Measurements from ENCODE around the gene COPS2. TPM values are rescaled to one million over a fixed set of nuclear protein-coding genes. Genes with fewer than 3 reads are reported as not detected.

Gene COPS2
- total and polyA plus RNA-seq, 9 of the 15 experiments (the other 6 are each of a cell fraction or from before 2014, with no cell fraction given), result 66.4 to 154 (median 117) TPM

- TF ChIP-seq, protein P1, sequence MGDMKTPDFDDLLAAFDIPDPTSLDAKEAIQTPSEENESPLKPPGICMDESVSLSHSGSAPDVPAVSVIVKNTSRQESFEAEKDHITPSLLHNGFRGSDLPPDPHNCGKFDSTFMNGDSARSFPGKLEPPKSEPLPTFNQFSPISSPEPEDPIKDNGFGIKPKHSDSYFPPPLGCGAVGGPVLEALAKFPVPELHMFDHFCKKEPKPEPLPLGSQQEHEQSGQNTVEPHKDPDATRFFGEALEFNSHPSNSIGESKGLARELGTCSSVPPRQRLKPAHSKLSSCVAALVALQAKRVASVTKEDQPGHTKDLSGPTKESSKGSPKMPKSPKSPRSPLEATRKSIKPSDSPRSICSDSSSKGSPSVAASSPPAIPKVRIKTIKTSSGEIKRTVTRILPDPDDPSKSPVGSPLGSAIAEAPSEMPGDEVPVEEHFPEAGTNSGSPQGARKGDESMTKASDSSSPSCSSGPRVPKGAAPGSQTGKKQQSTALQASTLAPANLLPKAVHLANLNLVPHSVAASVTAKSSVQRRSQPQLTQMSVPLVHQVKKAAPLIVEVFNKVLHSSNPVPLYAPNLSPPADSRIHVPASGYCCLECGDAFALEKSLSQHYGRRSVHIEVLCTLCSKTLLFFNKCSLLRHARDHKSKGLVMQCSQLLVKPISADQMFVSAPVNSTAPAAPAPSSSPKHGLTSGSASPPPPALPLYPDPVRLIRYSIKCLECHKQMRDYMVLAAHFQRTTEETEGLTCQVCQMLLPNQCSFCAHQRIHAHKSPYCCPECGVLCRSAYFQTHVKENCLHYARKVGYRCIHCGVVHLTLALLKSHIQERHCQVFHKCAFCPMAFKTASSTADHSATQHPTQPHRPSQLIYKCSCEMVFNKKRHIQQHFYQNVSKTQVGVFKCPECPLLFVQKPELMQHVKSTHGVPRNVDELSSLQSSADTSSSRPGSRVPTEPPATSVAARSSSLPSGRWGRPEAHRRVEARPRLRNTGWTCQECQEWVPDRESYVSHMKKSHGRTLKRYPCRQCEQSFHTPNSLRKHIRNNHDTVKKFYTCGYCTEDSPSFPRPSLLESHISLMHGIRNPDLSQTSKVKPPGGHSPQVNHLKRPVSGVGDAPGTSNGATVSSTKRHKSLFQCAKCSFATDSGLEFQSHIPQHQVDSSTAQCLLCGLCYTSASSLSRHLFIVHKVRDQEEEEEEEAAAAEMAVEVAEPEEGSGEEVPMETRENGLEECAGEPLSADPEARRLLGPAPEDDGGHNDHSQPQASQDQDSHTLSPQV (IDR thresholded peaks at IDR 0.05), result peak; percentile 67; the same call in 1 of the 2 replicates
- 0 out of 2 replicates have a peak, but pooled peaks have one; percentile 11 for TF ChIP-seq NFIC (IDR thresholded peaks at IDR 0.05)
- no peak for TF ChIP-seq MIER1 (IDR thresholded peaks at IDR 0.05; ENCODE audit: low read depth)
- no peak for TF ChIP-seq POLR2H (tag; IDR thresholded peaks at IDR 0.05; ENCODE audit: low read depth)
- no peak for TF ChIP-seq SMARCC2 (IDR thresholded peaks at IDR 0.05; ENCODE audit: low read depth)
- TF ChIP-seq, protein P2, sequence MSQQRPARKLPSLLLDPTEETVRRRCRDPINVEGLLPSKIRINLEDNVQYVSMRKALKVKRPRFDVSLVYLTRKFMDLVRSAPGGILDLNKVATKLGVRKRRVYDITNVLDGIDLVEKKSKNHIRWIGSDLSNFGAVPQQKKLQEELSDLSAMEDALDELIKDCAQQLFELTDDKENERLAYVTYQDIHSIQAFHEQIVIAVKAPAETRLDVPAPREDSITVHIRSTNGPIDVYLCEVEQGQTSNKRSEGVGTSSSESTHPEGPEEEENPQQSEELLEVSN (IDR thresholded peaks at IDR 0.05; ENCODE audit: borderline replicate concordance in 1 of 2, extremely low read depth in 1 of 2, insufficient read depth in 1 of 2, insufficient read length in 1 of 2, low read depth in 1 of 2, low read length in 1 of 2, poor library complexity in 1 of 2, severe bottlenecking in 1 of 2), result peak; percentile 23 to 55
- no peak for TF ChIP-seq KAT2B (IDR thresholded peaks at IDR 0.05; ENCODE audit: low read depth, low read length)
- TF ChIP-seq ZBTB33 (CRISPR knock-in tag; IDR thresholded peaks at IDR 0.05), result peak; percentile 54; the same call in 1 of the 2 replicates
Measured at GRCh38 chr15:49079340-49080039, 75.9 kb downstream of the COPS2 start (continued).
